ENCODE data around the gene TLNRD1.

TLNRD1 gene

DNA sequence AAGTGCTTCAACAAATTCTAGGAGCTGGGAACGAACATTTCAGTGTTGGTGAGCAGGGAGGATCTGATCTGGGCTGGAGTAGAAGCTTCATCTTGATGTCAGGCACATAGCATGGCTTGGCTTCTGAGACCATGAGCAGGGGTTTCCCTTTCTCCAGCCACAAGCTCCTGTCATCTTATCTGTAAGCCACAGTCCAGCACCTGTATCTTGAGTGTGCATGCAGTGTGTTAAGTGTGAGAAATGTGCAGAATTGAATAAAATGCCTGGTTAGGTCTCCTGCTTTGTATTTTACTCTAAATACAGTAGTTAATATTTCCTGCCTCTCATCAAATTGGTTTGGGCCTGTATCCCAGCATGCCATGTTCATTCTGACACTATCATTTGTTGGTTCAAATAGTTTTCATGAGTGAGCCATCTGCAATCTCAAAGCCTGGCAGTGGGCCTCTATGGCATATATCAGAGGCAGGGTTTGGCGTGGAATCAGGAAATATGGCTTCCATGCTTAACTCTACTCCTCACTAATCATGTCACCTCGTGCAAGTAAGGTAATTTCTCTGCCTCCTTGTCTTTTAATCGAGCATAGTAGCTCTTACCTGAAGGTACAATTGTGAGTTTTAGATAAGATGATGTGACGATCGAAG is 43.3 kb downstream of the TLNRD1 start:
- H3K9ac ChIP-seq (ENCODE audit: low read length): no peak overlapping the region
- H3K27ac ChIP-seq (ENCODE audit: low read depth, low read length): no peak overlapping the region
- no peaks in the 10 kb centered on the region for H3K4me1 ChIP-seq (ENCODE audit: control insufficient read depth, insufficient read depth, low read length)
- H3K4me3 ChIP-seq (ENCODE audit: low read depth, low read length): no peak overlapping the region
- H3K9me3 ChIP-seq (ENCODE audit: control insufficient read depth, insufficient read depth, low read depth, low read length): no peaks in the 10 kb centered on the region; the same call in 1 of the 2 replicates
- no peaks in the 10 kb centered on the region for H3K27me3 ChIP-seq (ENCODE audit: control insufficient read depth, insufficient read depth, low read length)
- H3K36me3 ChIP-seq (ENCODE audit: control insufficient read depth, insufficient read depth, low read length): no peaks in the 10 kb centered on the region

DNA sequence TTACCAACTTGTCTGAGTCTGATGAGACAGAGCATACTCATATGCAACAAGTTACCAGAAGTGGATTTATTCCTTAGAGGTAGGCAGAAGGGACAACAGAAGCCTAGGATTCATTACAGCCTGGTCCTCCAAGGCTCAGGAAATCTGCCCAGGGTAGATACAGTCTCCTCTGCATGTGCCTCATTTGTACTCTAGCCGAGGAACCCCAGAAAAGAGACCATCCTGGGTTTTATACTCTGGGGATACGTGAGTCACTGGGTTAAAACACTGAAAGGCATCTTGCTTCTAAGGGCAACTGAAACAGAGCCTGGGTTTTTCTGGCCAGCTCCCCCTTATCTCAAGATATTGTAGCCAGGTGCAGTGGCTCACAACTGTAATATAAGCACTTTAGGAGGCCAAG is 45.6 kb downstream of the TLNRD1 start:
- Histone ChIP-seq H3K27ac (ENCODE audit: low read depth, low read length) (no peak overlapping the region), H3K4me3 (ENCODE audit: low read depth, low read length) (no peak overlapping the region), H3K27me3 (ENCODE audit: control insufficient read depth, insufficient read depth, low read length) (no peaks in the 10 kb centered on the region), H3K9me3 (ENCODE audit: control insufficient read depth, insufficient read depth, low read depth, low read length) (no peaks in the 10 kb centered on the region; the same call in 1 of the 2 replicates), H3K36me3 (ENCODE audit: control insufficient read depth, insufficient read depth, low read length) (no peaks in the 10 kb centered on the region), H3K9ac (ENCODE audit: low read length) (no peak overlapping the region), H3K4me1 (ENCODE audit: control insufficient read depth, insufficient read depth, low read length) (no peaks in the 10 kb centered on the region)

DNA sequence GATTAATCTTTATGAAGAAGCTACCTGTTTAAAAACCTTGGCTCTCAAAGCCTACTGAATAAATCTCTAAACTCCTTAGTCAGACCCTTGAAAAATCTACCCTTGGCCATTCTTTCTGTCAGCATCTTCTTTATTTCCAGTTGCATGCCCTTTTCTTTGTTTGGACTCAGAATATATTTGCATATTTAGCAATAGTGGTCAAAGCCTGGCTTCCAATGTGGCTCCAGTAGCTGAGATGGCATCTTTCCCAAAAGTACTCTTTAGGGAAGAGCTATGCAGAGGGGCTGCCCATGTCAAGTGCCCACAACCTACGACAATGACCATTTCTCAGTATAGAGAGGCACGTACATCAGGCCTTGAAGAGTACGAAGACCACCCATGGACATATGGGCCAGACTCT is 47.2 kb downstream of the TLNRD1 start:
- Histone ChIP-seq H3K9ac (ENCODE audit: low read length) (no peak overlapping the region), H3K36me3 (ENCODE audit: control insufficient read depth, insufficient read depth, low read length) (no peaks in the 10 kb centered on the region), H3K9me3 (ENCODE audit: control insufficient read depth, insufficient read depth, low read depth, low read length) (no peaks in the 10 kb centered on the region; the same call in 1 of the 2 replicates), H3K4me1 (ENCODE audit: control insufficient read depth, insufficient read depth, low read length) (no peaks in the 10 kb centered on the region), H3K27me3 (ENCODE audit: control insufficient read depth, insufficient read depth, low read length) (no peaks in the 10 kb centered on the region), H3K4me3 (ENCODE audit: low read depth, low read length) (no peak overlapping the region), H3K27ac (ENCODE audit: low read depth, low read length) (no peak overlapping the region)

DNA sequence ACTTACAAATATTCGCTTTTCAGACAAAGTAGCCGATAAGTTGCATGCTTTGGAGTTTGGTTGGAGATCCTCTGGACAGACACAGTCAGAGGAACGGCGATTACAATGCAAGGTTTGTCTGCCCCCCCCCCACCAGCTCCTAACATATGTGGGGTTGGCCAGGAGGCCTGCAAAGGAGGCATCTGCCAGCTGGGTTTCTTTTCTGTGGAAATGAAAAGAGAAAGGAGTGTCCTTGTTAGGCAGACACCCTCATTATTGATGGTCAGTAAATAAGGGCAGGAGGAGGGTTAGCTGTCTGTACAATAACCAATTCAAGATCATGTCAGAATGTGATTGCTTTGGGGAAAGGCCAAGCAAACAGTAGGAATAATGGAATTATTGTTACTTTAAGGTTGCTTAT is 49.1 kb downstream of the TLNRD1 start:
- H3K27me3 ChIP-seq (ENCODE audit: control insufficient read depth, insufficient read depth, low read length): no peaks in the 10 kb centered on the region
- H3K9me3 ChIP-seq (ENCODE audit: control insufficient read depth, insufficient read depth, low read depth, low read length): no peaks in the 10 kb centered on the region; the same call in 1 of the 2 replicates
- no peak overlapping the region for H3K27ac ChIP-seq (ENCODE audit: low read depth, low read length)
- no peak overlapping the region for H3K4me3 ChIP-seq (ENCODE audit: low read depth, low read length)
- H3K36me3 ChIP-seq (ENCODE audit: control insufficient read depth, insufficient read depth, low read length): no peaks in the 10 kb centered on the region
- H3K9ac ChIP-seq (ENCODE audit: low read length): no peak overlapping the region
- no peaks in the 10 kb centered on the region for H3K4me1 ChIP-seq (ENCODE audit: control insufficient read depth, insufficient read depth, low read length)

DNA sequence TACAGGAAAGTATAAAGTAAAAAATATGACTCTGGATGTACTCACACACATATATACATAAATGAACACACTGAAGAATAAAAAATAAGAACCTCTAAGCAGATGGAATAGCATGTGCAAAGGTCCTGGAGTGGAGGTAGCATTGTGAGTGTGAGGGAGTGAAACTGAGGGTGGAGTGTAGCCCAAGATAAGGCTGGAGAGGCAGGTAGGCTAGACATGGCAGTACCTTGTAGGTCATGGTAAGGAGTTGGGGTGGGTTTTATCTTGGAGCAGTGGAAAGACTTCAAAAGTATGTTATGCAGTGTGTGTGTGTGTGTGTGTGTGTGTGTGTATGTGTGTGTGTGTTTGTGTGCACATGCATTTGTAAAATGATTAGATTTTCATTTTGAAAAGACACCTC is 49.5 kb downstream of the TLNRD1 start:
- H3K36me3 ChIP-seq (ENCODE audit: control insufficient read depth, insufficient read depth, low read length): no peaks in the 10 kb centered on the region
- H3K27ac ChIP-seq (ENCODE audit: low read depth, low read length): no peak overlapping the region
- no peaks in the 10 kb centered on the region for H3K27me3 ChIP-seq (ENCODE audit: control insufficient read depth, insufficient read depth, low read length)
- no peaks in the 10 kb centered on the region; the same call in 1 of the 2 replicates for H3K9me3 ChIP-seq (ENCODE audit: control insufficient read depth, insufficient read depth, low read depth, low read length)
- H3K9ac ChIP-seq (ENCODE audit: low read length): no peak overlapping the region
- no peak overlapping the region for H3K4me3 ChIP-seq (ENCODE audit: low read depth, low read length)
- no peaks in the 10 kb centered on the region for H3K4me1 ChIP-seq (ENCODE audit: control insufficient read depth, insufficient read depth, low read length)

DNA sequence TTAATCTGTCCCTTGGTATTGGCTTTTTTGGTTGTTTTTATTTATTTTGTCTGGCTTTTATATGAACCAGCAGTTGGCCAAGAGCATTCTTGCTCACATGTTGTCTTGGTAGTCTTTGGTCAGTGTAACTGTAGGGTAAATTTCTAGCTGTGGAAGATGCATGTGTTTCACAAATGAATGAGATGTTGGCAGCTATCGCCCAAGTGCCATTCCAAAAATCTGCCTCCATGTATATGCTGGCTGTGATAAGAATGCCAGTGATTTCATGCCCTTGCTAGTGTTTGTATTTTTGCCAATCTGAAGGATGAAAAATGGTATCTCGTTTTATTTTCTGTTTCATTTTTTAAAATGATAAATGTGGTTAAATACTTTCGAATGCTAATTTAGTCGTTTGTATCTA is 50.1 kb downstream of the TLNRD1 start:
- no peak overlapping the region for H3K9ac ChIP-seq (ENCODE audit: low read length)
- H3K36me3 ChIP-seq (ENCODE audit: control insufficient read depth, insufficient read depth, low read length): no peaks in the 10 kb centered on the region
- no peaks in the 10 kb centered on the region; the same call in 1 of the 2 replicates for H3K9me3 ChIP-seq (ENCODE audit: control insufficient read depth, insufficient read depth, low read depth, low read length)
- no peak overlapping the region for H3K4me3 ChIP-seq (ENCODE audit: low read depth, low read length)
- no peaks in the 10 kb centered on the region for H3K27me3 ChIP-seq (ENCODE audit: control insufficient read depth, insufficient read depth, low read length)
- H3K4me1 ChIP-seq (ENCODE audit: control insufficient read depth, insufficient read depth, low read length): no peaks in the 10 kb centered on the region
- no peak overlapping the region for H3K27ac ChIP-seq (ENCODE audit: low read depth, low read length)

DNA sequence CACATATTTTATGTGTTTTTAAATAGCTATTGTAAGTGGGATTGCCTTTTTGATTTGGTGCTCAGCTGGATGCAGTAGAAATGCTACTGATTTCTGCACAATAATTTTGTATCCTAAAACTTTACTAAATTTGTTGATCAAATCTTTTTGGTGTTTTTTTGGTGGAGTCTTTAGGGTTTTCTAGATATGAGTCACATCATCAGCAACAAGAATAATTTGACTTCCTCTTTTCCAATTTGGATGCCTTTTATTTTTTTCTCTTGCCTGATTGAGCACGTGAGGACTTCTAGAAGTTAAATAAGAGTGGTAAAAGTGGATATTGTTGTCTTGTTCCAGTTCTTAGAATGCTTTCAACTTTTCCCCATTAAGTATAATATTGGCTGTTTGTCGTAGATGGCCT is 51.3 kb downstream of the TLNRD1 start:
- Histone ChIP-seq H3K4me3 (ENCODE audit: low read depth, low read length) (no peak overlapping the region), H3K9ac (ENCODE audit: low read length) (no peak overlapping the region), H3K27me3 (ENCODE audit: control insufficient read depth, insufficient read depth, low read length) (no peaks in the 10 kb centered on the region), H3K4me1 (ENCODE audit: control insufficient read depth, insufficient read depth, low read length) (no peaks in the 10 kb centered on the region), H3K9me3 (ENCODE audit: control insufficient read depth, insufficient read depth, low read depth, low read length) (no peaks in the 10 kb centered on the region), H3K27ac (ENCODE audit: low read depth, low read length) (no peak overlapping the region), H3K36me3 (ENCODE audit: control insufficient read depth, insufficient read depth, low read length) (no peaks in the 10 kb centered on the region)

DNA sequence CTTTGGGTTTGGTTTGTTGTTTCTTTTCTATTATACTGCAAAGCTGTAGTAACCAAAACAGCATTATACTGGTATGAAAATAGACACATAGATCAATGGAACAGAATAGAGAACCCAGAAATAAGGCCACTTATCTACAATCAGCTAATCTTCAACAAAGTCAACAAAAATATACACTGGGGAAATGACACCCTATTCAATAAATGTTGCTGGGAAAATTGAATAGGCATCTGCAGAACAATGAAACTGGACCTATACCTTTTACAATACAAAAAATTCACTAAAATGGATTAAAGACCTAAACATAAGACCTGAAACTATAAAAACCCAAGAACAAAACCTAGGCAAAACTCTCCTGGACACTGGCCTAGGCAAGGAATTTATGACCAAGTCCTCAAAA is 52.9 kb downstream of the TLNRD1 start:
- Histone ChIP-seq H3K27me3 (ENCODE audit: control insufficient read depth, insufficient read depth, low read length) (no peaks in the 10 kb centered on the region), H3K36me3 (ENCODE audit: control insufficient read depth, insufficient read depth, low read length) (no peaks in the 10 kb centered on the region), H3K4me3 (ENCODE audit: low read depth, low read length) (no peak overlapping the region), H3K4me1 (ENCODE audit: control insufficient read depth, insufficient read depth, low read length) (no peaks in the 10 kb centered on the region), H3K9ac (ENCODE audit: low read length) (no peak overlapping the region), H3K27ac (ENCODE audit: low read depth, low read length) (no peak overlapping the region), H3K9me3 (ENCODE audit: control insufficient read depth, insufficient read depth, low read depth, low read length) (no peaks in the 10 kb centered on the region)

DNA sequence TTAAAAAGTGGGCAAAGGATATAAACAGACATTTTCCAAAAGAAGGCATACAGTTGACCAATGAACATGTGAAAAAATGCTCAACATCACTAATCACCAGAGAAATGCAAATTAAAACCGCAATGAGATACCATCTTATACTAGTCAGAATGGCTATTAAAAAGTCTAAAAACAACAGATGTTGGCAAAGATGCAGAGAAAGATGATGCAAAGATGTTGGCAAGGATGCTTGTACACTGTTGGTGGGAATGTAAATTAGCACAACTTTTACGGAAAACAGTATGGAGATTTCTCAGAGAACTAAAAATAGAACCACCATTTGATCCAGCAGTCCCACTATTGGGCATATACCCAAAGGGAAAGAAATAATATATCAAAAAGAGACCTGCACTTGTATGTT is 53.5 kb downstream of the TLNRD1 start:
- Histone ChIP-seq H3K27me3 (ENCODE audit: control insufficient read depth, insufficient read depth, low read length) (no peaks in the 10 kb centered on the region), H3K9ac (ENCODE audit: low read length) (no peak overlapping the region), H3K9me3 (ENCODE audit: control insufficient read depth, insufficient read depth, low read depth, low read length) (no peaks in the 10 kb centered on the region), H3K4me3 (ENCODE audit: low read depth, low read length) (no peak overlapping the region), H3K27ac (ENCODE audit: low read depth, low read length) (no peak overlapping the region), H3K4me1 (ENCODE audit: control insufficient read depth, insufficient read depth, low read length) (no peaks in the 10 kb centered on the region), H3K36me3 (ENCODE audit: control insufficient read depth, insufficient read depth, low read length) (no peaks in the 10 kb centered on the region)
